ENCODE results near the gene GRB2. TPM values are rescaled to one million over a fixed set of nuclear protein-coding genes. Genes with fewer than 3 reads are reported as not detected.

The GRB2 gene
- total and polyA plus RNA-seq, 10 of the 15 experiments (the other 5 are each of a cell fraction or from before 2014, with no cell fraction given), result 113 to 268 (median 158) TPM

GRCh38 chr17:75361344-75361743 lies 44.1 kb downstream of the GRB2 start:
- SMC1A ChIA-PET (ENCODE audit: uncharacterized antibody, unreplicated experiment), result interaction anchor here (1.0 to 9.8 kb wide), 10 partner anchors 9 to 65 kb away, joined by 3 to 125 read pairs (median 6); no protein-coding TSS in a partner anchor
- no peak overlapping the region for H2AFZ ChIP-seq (ENCODE audit: control insufficient read depth, low read depth, low read length)
- peak overlapping the region; percentile 41 for H3K27ac ChIP-seq (ENCODE audit: control insufficient read depth, insufficient read depth)
- intact Hi-C loops (cut with micrococcal nuclease; ENCODE audit: unreplicated experiment), result loop anchor here (2.0 kb wide), 1 partner anchor 15 kb away; no protein-coding TSS in a partner anchor
- H3K4me3 ChIP-seq, result 0 out of 2 replicates have a peak overlapping the region, but pooled peaks have one; percentile 5
- WGBS (ENCODE audit: insufficient coverage, insufficient replicate concordance, low lambda C conversion rate, missing lambda C conversion rate), result 41% methylated on average over 3 of the region's 3 CpGs
- H4K20me1 ChIP-seq (ENCODE audit: control insufficient read depth, insufficient read depth), result peaks cover 7% of the 10 kb centered on the region
- in situ Hi-C loops (cut with MboI), result no loop called here
- RAD21 ChIA-PET (ENCODE audit: unreplicated experiment), result interaction anchor here (1.0 to 2.4 kb wide), 6 partner anchors 11 to 44 kb away, joined by 3 to 14 read pairs (median 4); no protein-coding TSS in a partner anchor
- peaks cover 95% of the 10 kb centered on the region for H3K79me2 ChIP-seq (ENCODE audit: control insufficient read depth, insufficient read depth, low read length)
- no peak overlapping the region for H3K9ac ChIP-seq (ENCODE audit: control insufficient read depth, insufficient read depth, low read length)
- H3K9me3 ChIP-seq (replicated peaks; ENCODE audit: control insufficient read depth, insufficient read depth, low read length), result no peaks in the 10 kb centered on the region; the same call in 1 of the 3 replicates
- BruUV-seq (replicated peaks), result no TSS peak
- no peak for FAIRE-seq
- H3K27me3 ChIP-seq (replicated peaks in 1 of 2; ENCODE audit: control insufficient read depth in 2 of 2, insufficient read depth in 2 of 2, low read length in 1 of 2), result no peaks in the 10 kb centered on the region
- H3K4me1 ChIP-seq (ENCODE audit: control insufficient read depth, insufficient read depth, low read length), result peaks cover 56% of the 10 kb centered on the region
- POLR2A ChIA-PET, result interaction anchor here (0.5 to 4.9 kb wide), 5 partner anchors 14 to 72 kb away, joined by 3 to 64 read pairs (median 4); partner anchors contain the start of gene SLC25A19
- DNase-seq (ENCODE audit: low read depth, low spot score), result no peak
- CTCF ChIA-PET, result interaction anchor here (0.6 to 1.5 kb wide), 8 partner anchors 10 to 72 kb away, joined by 3 to 9 read pairs (median 4); partner anchors contain the start of genes GRB2 and SLC25A19
- ATAC-seq, result no peak
- H3K4me2 ChIP-seq (ENCODE audit: control insufficient read depth, insufficient read depth), result peak overlapping the region; percentile 51
- peaks cover 2 to 5% of the 10 kb centered on the region in 2 experiments; a peak in 3 of 4 replicates for H3K36me3 ChIP-seq (ENCODE audit: control insufficient read depth in 2 of 2, insufficient read depth in 2 of 2, low read length in 1 of 2)
- TF ChIP-seq RFX5 (IDR thresholded peaks at IDR 0.05; ENCODE audit: low read depth, low read length), result no peak
- TF ChIP-seq NR2F1 (conservative IDR thresholded peaks at IDR 0.05), result no peak
- TF ChIP-seq MEF2B (IDR thresholded peaks at IDR 0.05; ENCODE audit: partially characterized antibody, poor library complexity, severe bottlenecking), result no peak
- TF ChIP-seq WRNIP1 (IDR thresholded peaks at IDR 0.05; ENCODE audit: borderline replicate concordance, low read depth, low read length), result no peak
- TF ChIP-seq HDAC6 (IDR thresholded peaks at IDR 0.05; ENCODE audit: unreplicated experiment), result no peak
- TF ChIP-seq, protein P1, sequence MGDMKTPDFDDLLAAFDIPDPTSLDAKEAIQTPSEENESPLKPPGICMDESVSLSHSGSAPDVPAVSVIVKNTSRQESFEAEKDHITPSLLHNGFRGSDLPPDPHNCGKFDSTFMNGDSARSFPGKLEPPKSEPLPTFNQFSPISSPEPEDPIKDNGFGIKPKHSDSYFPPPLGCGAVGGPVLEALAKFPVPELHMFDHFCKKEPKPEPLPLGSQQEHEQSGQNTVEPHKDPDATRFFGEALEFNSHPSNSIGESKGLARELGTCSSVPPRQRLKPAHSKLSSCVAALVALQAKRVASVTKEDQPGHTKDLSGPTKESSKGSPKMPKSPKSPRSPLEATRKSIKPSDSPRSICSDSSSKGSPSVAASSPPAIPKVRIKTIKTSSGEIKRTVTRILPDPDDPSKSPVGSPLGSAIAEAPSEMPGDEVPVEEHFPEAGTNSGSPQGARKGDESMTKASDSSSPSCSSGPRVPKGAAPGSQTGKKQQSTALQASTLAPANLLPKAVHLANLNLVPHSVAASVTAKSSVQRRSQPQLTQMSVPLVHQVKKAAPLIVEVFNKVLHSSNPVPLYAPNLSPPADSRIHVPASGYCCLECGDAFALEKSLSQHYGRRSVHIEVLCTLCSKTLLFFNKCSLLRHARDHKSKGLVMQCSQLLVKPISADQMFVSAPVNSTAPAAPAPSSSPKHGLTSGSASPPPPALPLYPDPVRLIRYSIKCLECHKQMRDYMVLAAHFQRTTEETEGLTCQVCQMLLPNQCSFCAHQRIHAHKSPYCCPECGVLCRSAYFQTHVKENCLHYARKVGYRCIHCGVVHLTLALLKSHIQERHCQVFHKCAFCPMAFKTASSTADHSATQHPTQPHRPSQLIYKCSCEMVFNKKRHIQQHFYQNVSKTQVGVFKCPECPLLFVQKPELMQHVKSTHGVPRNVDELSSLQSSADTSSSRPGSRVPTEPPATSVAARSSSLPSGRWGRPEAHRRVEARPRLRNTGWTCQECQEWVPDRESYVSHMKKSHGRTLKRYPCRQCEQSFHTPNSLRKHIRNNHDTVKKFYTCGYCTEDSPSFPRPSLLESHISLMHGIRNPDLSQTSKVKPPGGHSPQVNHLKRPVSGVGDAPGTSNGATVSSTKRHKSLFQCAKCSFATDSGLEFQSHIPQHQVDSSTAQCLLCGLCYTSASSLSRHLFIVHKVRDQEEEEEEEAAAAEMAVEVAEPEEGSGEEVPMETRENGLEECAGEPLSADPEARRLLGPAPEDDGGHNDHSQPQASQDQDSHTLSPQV (IDR thresholded peaks at IDR 0.05), result no peak
- no peak for TF ChIP-seq MTA2 (IDR thresholded peaks at IDR 0.05; ENCODE audit: low read depth)
- TF ChIP-seq SMAD1 (IDR thresholded peaks at IDR 0.05; ENCODE audit: low read depth, partially characterized antibody), result no peak
- no peak for TF ChIP-seq YY1 (IDR thresholded peaks at IDR 0.05; ENCODE audit: low read depth, low read length)
- no peak for TF ChIP-seq MTA3 (IDR thresholded peaks at IDR 0.05; ENCODE audit: borderline replicate concordance, low read length)
- TF ChIP-seq E4F1 (IDR thresholded peaks at IDR 0.05; ENCODE audit: borderline replicate concordance, partially characterized antibody), result no peak
- no peak for TF ChIP-seq NFYA (IDR thresholded peaks at IDR 0.05; ENCODE audit: borderline replicate concordance, low read depth, low read length)
- no peak for TF ChIP-seq SREBF1 (IDR thresholded peaks at IDR 0.05; ENCODE audit: low read length)
- TF ChIP-seq, protein P2, sequence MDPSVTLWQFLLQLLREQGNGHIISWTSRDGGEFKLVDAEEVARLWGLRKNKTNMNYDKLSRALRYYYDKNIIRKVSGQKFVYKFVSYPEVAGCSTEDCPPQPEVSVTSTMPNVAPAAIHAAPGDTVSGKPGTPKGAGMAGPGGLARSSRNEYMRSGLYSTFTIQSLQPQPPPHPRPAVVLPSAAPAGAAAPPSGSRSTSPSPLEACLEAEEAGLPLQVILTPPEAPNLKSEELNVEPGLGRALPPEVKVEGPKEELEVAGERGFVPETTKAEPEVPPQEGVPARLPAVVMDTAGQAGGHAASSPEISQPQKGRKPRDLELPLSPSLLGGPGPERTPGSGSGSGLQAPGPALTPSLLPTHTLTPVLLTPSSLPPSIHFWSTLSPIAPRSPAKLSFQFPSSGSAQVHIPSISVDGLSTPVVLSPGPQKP (IDR thresholded peaks at IDR 0.05; ENCODE audit: low read depth, low read length), result no peak

Measured in GM12878 (cell line).